Vagina (tissue), 2 donors: ENCODE data around the gene KRT38. TPM values are rescaled to one million over a fixed set of nuclear protein-coding genes. Genes with fewer than 3 reads are reported as not detected.

Experiments used
- DNase-seq, 2 donors: peaks; one replicate each; pipeline ENCODE4 v3.0.0-alpha.2; 2017; ENCODE audit errors: extremely low spot score in 2 of 2
- H3K27ac ChIP-seq: fragments of 200-600 bp; sonication (generic); one replicate; pipeline ENCODE4 v1.5.1; 2019
- H3K27me3 ChIP-seq: fragments of 200-600 bp; sonication (generic); one replicate; pipeline ENCODE4 v1.5.1; 2019
- H3K36me3 ChIP-seq, 2 donors: fragments of 200-600 bp; sonication (generic); one replicate each; pipeline ENCODE4 v1.5.1; 2017 to 2019
- H3K4me1 ChIP-seq: fragments of 200-600 bp; sonication (generic); one replicate; pipeline ENCODE4 v1.5.1; 2019
- H3K4me3 ChIP-seq, 2 donors: fragments of 200-600 bp; sonication (generic); 1 replicate in 1 of 2; 2 replicates in 1 of 2; pipeline ENCODE4 v1.5.1; 2016 to 2019
- H3K9me3 ChIP-seq: fragments of 200-600 bp; sonication (generic); one replicate; pipeline ENCODE4 v1.5.1; 2019
- CTCF ChIP-seq, 3 experiments: fragments of 450-650 bp in 2 of 3; fragments of 200-600 bp in 1 of 3; sonication (generic) in 1 of 3; IDR thresholded peaks; one replicate each; pipeline ENCODE4 v1.5.1; 2017 to 2019; ENCODE audit warnings: antibody characterized with exemption in 3 of 3, mild to moderate bottlenecking in 2 of 3, moderate library complexity in 2 of 3
- POLR2A ChIP-seq, 2 donors: fragments of 450-650 bp; IDR thresholded peaks; one replicate each; pipeline ENCODE4 v1.6.1; 2017; ENCODE audit warnings: antibody characterized with exemption in 2 of 2, mild to moderate bottlenecking in 2 of 2, moderate library complexity in 2 of 2
- POLR2AphosphoS5 ChIP-seq, 2 donors: sonication (generic); formaldehyde crosslinking; IDR thresholded peaks; one replicate each; pipeline ENCODE4 v1.9.0; 2017; ENCODE audit warnings: antibody characterized with exemption in 2 of 2, mild to moderate bottlenecking in 2 of 2, low read depth in 1 of 2; ENCODE audit not compliant: insufficient read depth in 1 of 2
- intact Hi-C: fragments of 100-400 bp; cut with DNase I; formaldehyde crosslinking; loops from one replicate; pipeline ENCODE4 v1.15.1; 2023
- total RNA-seq: library from RNA; depleted of rRNA; stranded (reverse); fragments of >200 nt; gene quantifications from one replicate; pipeline ENCODE4 v1.2.3, GENCODE V29; 2016

The KRT38 gene
- total RNA-seq, 1 donor from 2014 or later: not detected

DNA sequence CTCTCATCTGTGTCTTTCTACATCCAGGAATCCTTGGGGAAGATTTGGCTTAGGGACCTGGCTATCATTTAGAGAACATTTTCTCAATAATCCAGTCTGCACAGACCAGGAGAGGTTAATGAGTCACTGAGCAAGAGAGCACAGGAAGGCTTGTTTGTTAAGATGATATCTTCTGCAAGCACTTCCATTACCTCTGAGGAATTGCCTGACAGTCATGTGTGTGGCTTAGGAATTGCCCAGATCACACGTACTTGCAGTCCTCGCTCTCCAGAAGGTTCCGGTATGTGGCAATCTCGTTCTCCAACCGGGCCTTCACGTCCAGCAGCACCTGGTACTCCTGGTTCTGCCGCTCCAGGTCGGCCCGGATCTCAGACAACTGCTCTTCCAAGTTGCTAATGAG, 19.7 kb downstream of the KRT38 start:
- H3K27ac ChIP-seq: peak overlapping the region; percentile 62
- no peaks in the 10 kb centered on the region for H3K27me3 ChIP-seq
- no peak overlapping the region for H3K4me3 ChIP-seq
- H3K4me1 ChIP-seq: peaks cover 63% of the 10 kb centered on the region
- no peak for DNase-seq
- intact Hi-C loops: no loop called here
- no peaks in the 10 kb centered on the region for H3K9me3 ChIP-seq
- no peaks in the 10 kb centered on the region for H3K36me3 ChIP-seq
- TF ChIP-seq POLR2A (IDR thresholded peaks at IDR 0.05): no peak
- peak; percentile 46 to 65 for TF ChIP-seq POLR2AphosphoS5 (IDR thresholded peaks at IDR 0.05; ENCODE audit: insufficient read depth in 1 of 2, low read depth in 1 of 2)
- no peak for TF ChIP-seq CTCF (IDR thresholded peaks at IDR 0.05)

- H3K27ac ChIP-seq: peak overlapping the region; percentile 62
- no peaks in the 10 kb centered on the region for H3K36me3 ChIP-seq
- H3K4me1 ChIP-seq: peaks cover 72% of the 10 kb centered on the region
- intact Hi-C loops: no loop called here
- no peak for TF ChIP-seq CTCF (IDR thresholded peaks at IDR 0.05)
- no peak for TF ChIP-seq POLR2AphosphoS5 (IDR thresholded peaks at IDR 0.05; ENCODE audit: insufficient read depth in 1 of 2, low read depth in 1 of 2)
- H3K9me3 ChIP-seq: no peaks in the 10 kb centered on the region
- no peak for DNase-seq
- H3K27me3 ChIP-seq: no peaks in the 10 kb centered on the region
- H3K4me3 ChIP-seq: no peak overlapping the region
Observed at GRCh38 chr17:41420134-41420533, 20.6 kb downstream of the KRT38 start.

- Histone ChIP-seq H3K4me1 (peaks cover 76% of the 10 kb centered on the region), H3K9me3 (no peaks in the 10 kb centered on the region), H3K4me3 (no peak overlapping the region), H3K27me3 (no peaks in the 10 kb centered on the region), H3K27ac (peak overlapping the region; percentile 62), H3K36me3 (no peaks in the 10 kb centered on the region)
- DNase-seq: no peak
- intact Hi-C loops: no loop called here
- no peak for TF ChIP-seq CTCF (IDR thresholded peaks at IDR 0.05)
- TF ChIP-seq POLR2AphosphoS5 (IDR thresholded peaks at IDR 0.05; ENCODE audit: insufficient read depth in 1 of 2, low read depth in 1 of 2): no peak
- TF ChIP-seq POLR2A (IDR thresholded peaks at IDR 0.05): no peak
Observed at GRCh38 chr17:41419716-41420115, 21.1 kb downstream of the KRT38 start.

DNA sequence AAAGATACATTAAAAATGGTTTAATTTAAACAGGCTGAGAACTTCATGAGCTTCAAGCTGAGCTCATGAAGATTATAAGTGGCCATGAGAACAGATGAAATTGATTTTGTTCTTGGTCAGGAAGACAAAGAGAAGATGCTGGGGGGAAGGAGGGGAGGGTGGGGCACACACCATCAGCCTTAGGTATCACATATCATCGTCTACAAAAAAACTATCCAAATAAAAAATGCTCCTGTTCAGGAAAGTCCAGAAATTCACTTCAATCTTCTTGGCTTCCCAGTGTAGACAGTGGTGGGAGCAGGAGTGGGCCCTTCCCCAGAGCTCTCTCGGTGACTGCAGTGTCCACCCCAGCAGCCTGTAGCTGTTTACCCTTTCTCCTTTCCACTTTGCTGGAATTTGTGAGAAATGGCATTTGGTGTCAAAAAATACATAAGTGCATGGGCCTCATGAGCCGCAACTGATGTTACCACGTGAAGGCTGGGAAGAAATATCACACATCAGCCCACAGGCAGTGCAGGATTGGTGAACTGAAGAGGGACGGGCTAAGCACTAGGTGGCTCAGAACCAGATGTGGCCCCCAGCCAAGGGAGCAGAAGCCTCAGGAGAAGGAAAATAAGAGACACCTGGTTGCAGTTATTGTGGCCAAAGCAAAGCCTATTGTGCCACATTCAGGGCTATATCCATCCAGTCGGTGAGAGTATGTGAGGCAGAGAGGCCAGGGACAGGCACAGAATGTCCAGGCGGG, 22.5 kb downstream of the KRT38 start:
- intact Hi-C loops: no loop called here
- Histone ChIP-seq H3K36me3 (no peaks in the 10 kb centered on the region), H3K9me3 (no peaks in the 10 kb centered on the region), H3K4me3 (no peak overlapping the region), H3K27ac (peak overlapping the region; percentile 29), H3K4me1 (peaks cover 77% of the 10 kb centered on the region), H3K27me3 (no peaks in the 10 kb centered on the region)
- TF ChIP-seq CTCF (IDR thresholded peaks at IDR 0.05): no peak
- no peak for TF ChIP-seq POLR2A (IDR thresholded peaks at IDR 0.05)
- no peak for DNase-seq

DNA sequence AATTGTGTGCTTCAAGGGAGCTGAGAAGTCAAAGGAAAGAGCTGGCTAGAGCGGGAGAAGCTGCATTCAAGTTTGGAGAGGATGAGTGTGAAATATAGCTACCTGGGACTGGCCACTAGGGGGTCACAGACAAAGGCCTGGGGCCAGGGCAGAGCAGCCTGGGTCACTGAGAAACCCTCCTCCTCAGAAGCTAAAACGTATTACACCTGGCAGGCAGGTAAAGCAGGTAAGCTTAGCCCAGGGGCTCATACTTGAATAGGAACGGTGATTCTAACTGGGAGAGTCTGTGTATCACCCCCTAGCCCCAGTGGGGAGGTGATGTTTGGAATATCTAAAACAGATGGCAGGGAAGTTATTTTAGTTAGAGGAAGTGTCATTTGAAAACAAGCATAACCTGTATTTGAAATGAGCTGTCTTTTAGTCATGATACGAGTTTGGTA, 23.2 kb downstream of the KRT38 start:
- Histone ChIP-seq H3K27ac (peak overlapping the region; percentile 68), H3K36me3 (no peaks in the 10 kb centered on the region), H3K4me1 (peaks cover 77% of the 10 kb centered on the region), H3K9me3 (no peaks in the 10 kb centered on the region), H3K27me3 (no peaks in the 10 kb centered on the region), H3K4me3 (no peak overlapping the region)
- intact Hi-C loops: no loop called here
- DNase-seq: no peak
- no peak for TF ChIP-seq CTCF (IDR thresholded peaks at IDR 0.05)
- no peak for TF ChIP-seq POLR2A (IDR thresholded peaks at IDR 0.05)
